Suprapubic skin (tissue), 3 donors: Measurements from ENCODE around the gene TLR7.

Source experiments
- EP300 ChIP-seq: sonication (generic); formaldehyde crosslinking; IDR thresholded peaks from one replicate; pipeline ENCODE4 v1.6.1; 2017; ENCODE audit warnings: antibody characterized with exemption
- POLR2A ChIP-seq, 2 donors: fragments of 450-650 bp; IDR thresholded peaks; one replicate each; pipeline ENCODE4 v1.6.1; 2017; ENCODE audit warnings: antibody characterized with exemption in 2 of 2, mild to moderate bottlenecking in 2 of 2, moderate library complexity in 2 of 2
- TF ChIP-seq, protein P1 (sequence below), 2 donors: fragments of 200-600 bp in 1 of 2; fragments of 450-650 bp in 1 of 2; sonication (generic) in 1 of 2; IDR thresholded peaks; one replicate each; pipeline ENCODE4 v1.5.1; 2016 to 2019; ENCODE audit warnings: antibody characterized with exemption in 2 of 2, mild to moderate bottlenecking in 1 of 2, moderate library complexity in 1 of 2

DNA sequence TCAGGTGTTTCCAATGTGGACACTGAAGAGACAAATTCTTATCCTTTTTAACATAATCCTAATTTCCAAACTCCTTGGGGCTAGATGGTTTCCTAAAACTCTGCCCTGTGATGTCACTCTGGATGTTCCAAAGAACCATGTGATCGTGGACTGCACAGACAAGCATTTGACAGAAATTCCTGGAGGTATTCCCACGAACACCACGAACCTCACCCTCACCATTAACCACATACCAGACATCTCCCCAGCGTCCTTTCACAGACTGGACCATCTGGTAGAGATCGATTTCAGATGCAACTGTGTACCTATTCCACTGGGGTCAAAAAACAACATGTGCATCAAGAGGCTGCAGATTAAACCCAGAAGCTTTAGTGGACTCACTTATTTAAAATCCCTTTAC is 18.6 kb downstream of the TLR7 start:
- TF ChIP-seq, protein P1, sequence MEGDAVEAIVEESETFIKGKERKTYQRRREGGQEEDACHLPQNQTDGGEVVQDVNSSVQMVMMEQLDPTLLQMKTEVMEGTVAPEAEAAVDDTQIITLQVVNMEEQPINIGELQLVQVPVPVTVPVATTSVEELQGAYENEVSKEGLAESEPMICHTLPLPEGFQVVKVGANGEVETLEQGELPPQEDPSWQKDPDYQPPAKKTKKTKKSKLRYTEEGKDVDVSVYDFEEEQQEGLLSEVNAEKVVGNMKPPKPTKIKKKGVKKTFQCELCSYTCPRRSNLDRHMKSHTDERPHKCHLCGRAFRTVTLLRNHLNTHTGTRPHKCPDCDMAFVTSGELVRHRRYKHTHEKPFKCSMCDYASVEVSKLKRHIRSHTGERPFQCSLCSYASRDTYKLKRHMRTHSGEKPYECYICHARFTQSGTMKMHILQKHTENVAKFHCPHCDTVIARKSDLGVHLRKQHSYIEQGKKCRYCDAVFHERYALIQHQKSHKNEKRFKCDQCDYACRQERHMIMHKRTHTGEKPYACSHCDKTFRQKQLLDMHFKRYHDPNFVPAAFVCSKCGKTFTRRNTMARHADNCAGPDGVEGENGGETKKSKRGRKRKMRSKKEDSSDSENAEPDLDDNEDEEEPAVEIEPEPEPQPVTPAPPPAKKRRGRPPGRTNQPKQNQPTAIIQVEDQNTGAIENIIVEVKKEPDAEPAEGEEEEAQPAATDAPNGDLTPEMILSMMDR (IDR thresholded peaks at IDR 0.05): no peak
- TF ChIP-seq EP300: no peak
- no peak for TF ChIP-seq POLR2A (IDR thresholded peaks at IDR 0.05)
